GM23248 (cell line): ENCODE results near the gene DRAXIN. TPM values are rescaled to one million over a fixed set of nuclear protein-coding genes. Genes with fewer than 3 reads are reported as not detected.

Experiments used
- DNase-seq: peaks from one replicate; pipeline ENCODE4 v3.0.0-alpha.2; 2015
- H2AFZ ChIP-seq: fragments of 200-600 bp; sonication (generic); 2 replicates; pipeline ENCODE4 v1.6.1; 2016; ENCODE audit warnings: antibody characterized with exemption
- H3F3A ChIP-seq: fragments of 200-600 bp; sonication (generic); 2 replicates; pipeline ENCODE4 v1.6.1; 2016; ENCODE audit warnings: mild to moderate bottlenecking, antibody characterized with exemption, mixed run types; ENCODE audit not compliant: insufficient read depth
- H3K27ac ChIP-seq: fragments of 200-600 bp; sonication (generic); 2 replicates; pipeline ENCODE4 v1.5.1; 2016; ENCODE audit warnings: mild to moderate bottlenecking
- H3K27me3 ChIP-seq: fragments of 200-600 bp; sonication (generic); replicated peaks from 2 replicates; pipeline ENCODE4 v1.6.1; 2016; ENCODE audit warnings: mild to moderate bottlenecking; ENCODE audit not compliant: insufficient read depth
- H3K36me3 ChIP-seq: fragments of 200-600 bp; sonication (generic); 2 replicates; pipeline ENCODE4 v1.6.1; 2016; ENCODE audit warnings: low read depth, mild to moderate bottlenecking
- H3K4me1 ChIP-seq: fragments of 200-600 bp; sonication (generic); 2 replicates; pipeline ENCODE4 v1.6.1; 2016; ENCODE audit warnings: mild to moderate bottlenecking; ENCODE audit not compliant: insufficient read depth
- H3K4me2 ChIP-seq: fragments of 200-600 bp; sonication (generic); one replicate; pipeline ENCODE4 v1.6.1; 2016; ENCODE audit warnings: mild to moderate bottlenecking; ENCODE audit not compliant: unreplicated experiment
- H3K4me3 ChIP-seq: fragments of 200-600 bp; sonication (generic); 2 replicates; pipeline ENCODE4 v1.5.1; 2016; ENCODE audit warnings: mild to moderate bottlenecking
- H3K79me2 ChIP-seq: fragments of 200-600 bp; sonication (generic); 2 replicates; pipeline ENCODE4 v1.6.1; 2016; ENCODE audit warnings: mild to moderate bottlenecking; ENCODE audit not compliant: insufficient read depth
- H3K9ac ChIP-seq: fragments of 200-600 bp; sonication (generic); 2 replicates; pipeline ENCODE4 v1.6.1; 2016; ENCODE audit warnings: mild to moderate bottlenecking
- H3K9me2 ChIP-seq: fragments of 200-600 bp; sonication (generic); 2 replicates; pipeline ENCODE4 v1.6.1; 2016; ENCODE audit warnings: mixed run types, mild to moderate bottlenecking, moderate library complexity; ENCODE audit not compliant: insufficient read depth
- H3K9me3 ChIP-seq: fragments of 200-600 bp; sonication (generic); one replicate; pipeline ENCODE4 v1.6.1; 2017; ENCODE audit warnings: low read depth
- H4K20me1 ChIP-seq: fragments of 200-600 bp; sonication (generic); 2 replicates; pipeline ENCODE4 v1.6.0; 2016; ENCODE audit not compliant: insufficient read depth
- EZH2 ChIP-seq: fragments of 200-600 bp; sonication (generic); IDR thresholded peaks from 2 replicates; pipeline ENCODE4 v1.6.1; 2018; ENCODE audit warnings: antibody characterized with exemption, mild to moderate bottlenecking; ENCODE audit not compliant: insufficient read depth, poor library complexity, severe bottlenecking
- EZH2phosphoT487 ChIP-seq: fragments of 200-600 bp; sonication (generic); IDR thresholded peaks from 2 replicates; pipeline ENCODE4 v1.6.1; 2018; ENCODE audit warnings: antibody characterized with exemption, moderate library complexity, mild to moderate bottlenecking, low read depth; ENCODE audit not compliant: insufficient read depth
- WGBS, 2 experiments: methylation state at CpG; one replicate each; pipeline ENCODE4 v1.1.6; 2015 to 2017; ENCODE audit warnings: low lambda C conversion rate in 2 of 2, low coverage in 1 of 2; ENCODE audit errors: missing lambda C conversion rate in 2 of 2; 5-methylcytosine and 5-hydroxymethylcytosine counted together
- in situ Hi-C: fragments of 300-500 bp; cut with MboI; formaldehyde crosslinking; loops from 2 replicates; pipeline ENCODE4 v1.15.0; 2020
- polyA plus RNA-seq: library from polyadenylated mRNA; unstranded; fragments of >200 nt; fragmentation: Nextera tagmentation; extraction: Ambion mirVana; gene quantifications from 2 replicates; pipeline ENCODE4 v1.2.1, GENCODE V29; 2016
- total RNA-seq: library from RNA; depleted of rRNA; stranded (reverse); fragments of >200 nt; shearing (Covaris generic); gene quantifications from 2 replicates; pipeline ENCODE4 v1.2.3, GENCODE V29; 2014

The DRAXIN gene
- total and polyA plus RNA-seq, 2 experiments from 2014 or later: 0.06 to 0.11 TPM

- no peak overlapping the region for H3K4me2 ChIP-seq
These were observed 610 bp downstream of the DRAXIN start for GRCh38 chr1:11691928-11692711.

DNA sequence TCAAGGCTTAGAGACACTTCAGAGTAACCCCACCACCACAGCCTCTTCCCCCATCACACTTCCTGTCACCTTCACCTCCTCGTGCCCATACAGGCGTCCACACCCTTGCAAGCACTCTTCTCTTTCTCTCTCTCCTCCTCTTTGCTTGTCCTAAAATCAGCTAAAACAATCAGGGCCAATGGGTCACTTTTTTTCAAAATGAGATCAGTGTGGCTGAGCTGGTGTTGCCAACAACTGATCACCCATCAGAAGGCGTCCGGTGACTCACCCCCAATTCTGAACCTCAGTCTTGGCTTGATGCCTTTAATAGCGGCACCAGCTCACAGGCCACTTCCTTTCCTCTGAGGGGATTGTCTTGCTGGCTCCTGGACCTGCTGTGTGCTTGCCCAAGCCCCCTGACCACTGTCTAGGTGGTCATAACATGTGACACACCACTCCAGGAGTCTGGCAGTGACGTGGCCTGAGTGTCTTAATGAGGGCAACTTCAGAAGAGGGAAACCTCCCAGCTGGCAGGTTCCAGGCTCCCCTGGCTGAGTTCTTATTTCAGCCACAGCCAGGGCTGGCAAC, 1.6 kb downstream of the DRAXIN start:
- 0% methylated on average over 6 of the region's 6 CpGs for WGBS, 2 experiments
- H3K27me3 ChIP-seq: peaks cover 23% of the 10 kb centered on the region
- in situ Hi-C loops: no loop called here

More at GRCh38 chr1:11691928-11692711, 610 bp downstream of the DRAXIN start:
- Histone ChIP-seq H3K9ac (no peak overlapping the region), H3K27ac (no peak overlapping the region), H4K20me1 (no peaks in the 10 kb centered on the region), H3F3A (no peaks in the 10 kb centered on the region), H3K27me3 (peaks cover 23% of the 10 kb centered on the region), H3K36me3 (no peaks in the 10 kb centered on the region), H3K9me2 (no peaks in the 10 kb centered on the region), H3K9me3 (no peaks in the 10 kb centered on the region), H3K4me3 (no peak overlapping the region), H3K4me1 (peaks cover 13% of the 10 kb centered on the region), H3K79me2 (no peaks in the 10 kb centered on the region), H2AFZ (no peak overlapping the region)
- in situ Hi-C loops: no loop called here
- 4 to 7% methylated on average over 41 to 64 of the region's 64 CpGs for WGBS, 2 experiments
- no peak for DNase-seq
- TF ChIP-seq EZH2: peak; percentile 82
- no peak for TF ChIP-seq EZH2phosphoT487

GRCh38 chr1:11693917-11694316, 2.4 kb downstream of the DRAXIN start:
- Histone ChIP-seq H3F3A (no peaks in the 10 kb centered on the region), H4K20me1 (no peaks in the 10 kb centered on the region), H3K4me2 (no peak overlapping the region), H3K79me2 (no peaks in the 10 kb centered on the region), H3K27me3 (peaks cover 30% of the 10 kb centered on the region), H3K36me3 (no peaks in the 10 kb centered on the region), H3K4me1 (peaks cover 13% of the 10 kb centered on the region), H3K9me2 (no peaks in the 10 kb centered on the region), H2AFZ (no peak overlapping the region), H3K9me3 (no peaks in the 10 kb centered on the region), H3K9ac (no peak overlapping the region), H3K27ac (no peak overlapping the region), H3K4me3 (no peak overlapping the region)
- in situ Hi-C loops: no loop called here
- no peak for TF ChIP-seq EZH2phosphoT487
- no peak for TF ChIP-seq EZH2
- DNase-seq: no peak
- 62 to 67% methylated on average over 5 of the region's 5 CpGs for WGBS, 2 experiments

More for the DNA sequence above, 1.6 kb downstream of the DRAXIN start:
- TF ChIP-seq EZH2 (no peak), EZH2phosphoT487 (no peak)
- H3K9me2 ChIP-seq: no peaks in the 10 kb centered on the region
- no peaks in the 10 kb centered on the region for H3K9me3 ChIP-seq
- H2AFZ ChIP-seq: no peak overlapping the region
- no peak overlapping the region for H3K4me2 ChIP-seq
- DNase-seq: peak; percentile 95
- H3K36me3 ChIP-seq: no peaks in the 10 kb centered on the region
- H3K4me1 ChIP-seq: peaks cover 13% of the 10 kb centered on the region
- no peak overlapping the region for H3K4me3 ChIP-seq
- no peaks in the 10 kb centered on the region for H4K20me1 ChIP-seq
- H3K9ac ChIP-seq: no peak overlapping the region
- H3F3A ChIP-seq: no peaks in the 10 kb centered on the region
- no peaks in the 10 kb centered on the region for H3K79me2 ChIP-seq
- no peak overlapping the region for H3K27ac ChIP-seq

- Histone ChIP-seq H2AFZ (no peak overlapping the region), H3K9me2 (no peaks in the 10 kb centered on the region), H4K20me1 (no peaks in the 10 kb centered on the region), H3K36me3 (no peaks in the 10 kb centered on the region), H3K4me1 (peaks cover 13% of the 10 kb centered on the region), H3K79me2 (no peaks in the 10 kb centered on the region), H3K9me3 (no peaks in the 10 kb centered on the region), H3K9ac (no peak overlapping the region), H3K27ac (no peak overlapping the region), H3K27me3 (peaks cover 19% of the 10 kb centered on the region), H3F3A (no peaks in the 10 kb centered on the region), H3K4me3 (no peak overlapping the region), H3K4me2 (no peak overlapping the region)
- no peak for TF ChIP-seq EZH2phosphoT487
- TF ChIP-seq EZH2: no peak
- in situ Hi-C loops: no loop called here
- DNase-seq: no peak
- 73 to 74% methylated on average over 6 of the region's 6 CpGs for WGBS, 2 experiments
These were observed 4.4 kb downstream of the DRAXIN start for GRCh38 chr1:11695861-11696260.
